CD4-positive, alpha-beta T cell treated with Interleukin-17A for 4 hours (primary cell): ENCODE results near the gene ICOSLG.
"Not testable (repeated sequence)": the region's sequence is repeated elsewhere in the genome, so short reads cannot be mapped to it uniquely, and the experiment has no call there.

Experiments used
- DNase-seq: peaks from one replicate; pipeline ENCODE4 v3.0.0-alpha.2; 2020; ENCODE audit warnings: mixed read lengths

ICOSLG gene

GRCh38 chr21:44240842-44241241 lies at the start of gene ICOSLG:
ICOSLG (minus strand) TSS chr21:44240943; CDS start chr21:44240817, 126 bp downstream.
- DNase-seq, result not testable (repeated sequence)

- no peak for DNase-seq
Measured at GRCh38 chr21:44289381-44290010, 48.8 kb upstream of the ICOSLG start.

- DNase-seq, result no peak
Measured at GRCh38 chr21:44288251-44289110, 47.7 kb upstream of the ICOSLG start.

GRCh38 chr21:44286716-44287632 lies 46.2 kb upstream of the ICOSLG start:
- DNase-seq, result no peak

- DNase-seq, result no peak
Measured at GRCh38 chr21:44286086-44286715, 45.5 kb upstream of the ICOSLG start.

GRCh38 chr21:44285138-44285992 lies 44.6 kb upstream of the ICOSLG start, which contains the start of gene AIRE:
AIRE (plus strand) TSS chr21:44285876; CDS start chr21:44286007, 131 bp downstream.
- no peak for DNase-seq

GRCh38 chr21:44283948-44284347 lies 43.2 kb upstream of the ICOSLG start:
- DNase-seq, result no peak

GRCh38 chr21:44283211-44283785 lies 42.6 kb upstream of the ICOSLG start:
- not testable (repeated sequence) for DNase-seq

GRCh38 chr21:44282370-44282769 lies 41.6 kb upstream of the ICOSLG start:
- DNase-seq, result no peak

- no peak for DNase-seq
Measured at GRCh38 chr21:44281801-44282200, 41.1 kb upstream of the ICOSLG start.

GRCh38 chr21:44279354-44280260 lies 38.9 kb upstream of the ICOSLG start:
- no peak for DNase-seq

- DNase-seq, result no peak
Measured at GRCh38 chr21:44275041-44275440, 34.3 kb upstream of the ICOSLG start.

- DNase-seq, result no peak
Measured at GRCh38 chr21:44273046-44273445, 32.3 kb upstream of the ICOSLG start.

- no peak for DNase-seq
Measured at GRCh38 chr21:44272284-44272858, 31.6 kb upstream of the ICOSLG start.

GRCh38 chr21:44271558-44272283 lies 31.0 kb upstream of the ICOSLG start:
- no peak for DNase-seq

- no peak for DNase-seq
Measured at GRCh38 chr21:44269090-44269489, 28.3 kb upstream of the ICOSLG start.

- DNase-seq, result peak; percentile 53
Measured at GRCh38 chr21:44267655-44268142, 27.0 kb upstream of the ICOSLG start.

GRCh38 chr21:44265734-44266270 lies 25.1 kb upstream of the ICOSLG start:
- DNase-seq, result no peak
